ENCODE data around the gene RAB3IL1.

RAB3IL1 gene

DNA sequence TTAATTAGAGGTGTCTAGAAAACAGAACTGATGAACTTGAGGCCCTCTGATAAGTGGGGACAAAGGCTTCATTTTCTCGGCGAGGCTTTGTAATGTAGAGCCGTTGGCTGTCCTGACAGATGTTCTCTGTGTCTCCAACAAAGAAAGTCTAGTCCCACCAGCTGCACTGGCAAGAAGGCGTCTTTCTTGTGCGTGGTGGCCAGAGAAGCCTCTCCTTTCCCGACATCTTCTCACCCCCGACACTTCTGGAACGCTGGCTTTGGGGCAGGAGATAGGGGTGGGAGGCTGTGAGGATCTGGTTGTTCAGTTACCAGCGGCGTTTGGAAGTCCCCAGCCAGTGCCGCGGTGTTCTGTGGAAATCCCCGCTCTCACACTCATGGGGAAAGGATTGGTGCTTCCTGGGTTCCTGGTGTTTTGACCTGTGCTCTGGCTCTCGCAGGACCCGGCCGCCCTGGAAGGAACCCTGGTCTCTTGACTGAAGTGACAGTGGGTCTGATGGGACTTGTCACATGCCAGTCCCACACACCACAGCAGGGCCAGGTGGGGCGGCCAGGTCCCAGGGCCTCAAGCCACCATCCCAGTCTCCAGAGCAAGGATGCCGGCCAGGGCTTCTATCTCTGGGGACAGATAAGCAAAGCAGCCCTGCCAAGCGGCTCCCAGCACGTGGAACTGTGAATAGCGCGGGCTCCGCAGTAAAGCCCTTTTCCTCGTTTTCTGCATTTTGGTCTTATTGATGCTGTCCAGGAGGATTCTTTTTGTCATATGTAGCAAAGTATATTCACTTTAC, 66.1 kb downstream of the RAB3IL1 start:
- no peak for DNase-seq
- no peak overlapping the region for H3K4me3 ChIP-seq (ENCODE audit: low read depth, low read length)
- in situ Hi-C loops (cut with HindIII; ENCODE audit: low pct_ligation_motif_present, low sequenced_read_pairs): no loop called here
- TF ChIP-seq, protein P1, sequence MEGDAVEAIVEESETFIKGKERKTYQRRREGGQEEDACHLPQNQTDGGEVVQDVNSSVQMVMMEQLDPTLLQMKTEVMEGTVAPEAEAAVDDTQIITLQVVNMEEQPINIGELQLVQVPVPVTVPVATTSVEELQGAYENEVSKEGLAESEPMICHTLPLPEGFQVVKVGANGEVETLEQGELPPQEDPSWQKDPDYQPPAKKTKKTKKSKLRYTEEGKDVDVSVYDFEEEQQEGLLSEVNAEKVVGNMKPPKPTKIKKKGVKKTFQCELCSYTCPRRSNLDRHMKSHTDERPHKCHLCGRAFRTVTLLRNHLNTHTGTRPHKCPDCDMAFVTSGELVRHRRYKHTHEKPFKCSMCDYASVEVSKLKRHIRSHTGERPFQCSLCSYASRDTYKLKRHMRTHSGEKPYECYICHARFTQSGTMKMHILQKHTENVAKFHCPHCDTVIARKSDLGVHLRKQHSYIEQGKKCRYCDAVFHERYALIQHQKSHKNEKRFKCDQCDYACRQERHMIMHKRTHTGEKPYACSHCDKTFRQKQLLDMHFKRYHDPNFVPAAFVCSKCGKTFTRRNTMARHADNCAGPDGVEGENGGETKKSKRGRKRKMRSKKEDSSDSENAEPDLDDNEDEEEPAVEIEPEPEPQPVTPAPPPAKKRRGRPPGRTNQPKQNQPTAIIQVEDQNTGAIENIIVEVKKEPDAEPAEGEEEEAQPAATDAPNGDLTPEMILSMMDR (IDR thresholded peaks at IDR 0.05; ENCODE audit: low read depth, low read length, missing control alignments): no peak
- no peaks in the 10 kb centered on the region for H3K27me3 ChIP-seq (replicated peaks)
- H3K27ac ChIP-seq: no peak overlapping the region
- peaks cover 82% of the 10 kb centered on the region for H3K36me3 ChIP-seq (replicated peaks)

DNA sequence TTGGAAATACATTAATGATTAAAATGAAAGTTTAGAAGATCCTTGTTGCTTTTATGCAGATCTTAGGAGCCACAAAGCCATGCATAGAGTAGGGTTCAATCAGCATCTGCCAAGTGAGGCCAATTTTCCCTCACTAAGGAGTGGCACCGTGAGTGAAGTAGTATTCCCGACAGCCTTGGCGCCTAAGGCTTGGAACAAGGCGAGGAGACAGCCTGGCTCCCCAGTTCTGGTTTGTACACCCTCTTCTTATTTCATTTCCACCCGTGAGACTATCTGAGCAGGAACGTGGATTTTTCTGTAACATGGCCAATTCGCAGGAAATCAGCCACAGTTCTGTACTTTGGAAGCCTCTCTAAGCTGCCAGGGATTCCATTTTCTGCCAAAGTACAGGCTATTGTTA, 66.7 kb downstream of the RAB3IL1 start:
- in situ Hi-C loops (cut with HindIII; ENCODE audit: low pct_ligation_motif_present, low sequenced_read_pairs): no loop called here
- DNase-seq: no peak
- peaks cover 80% of the 10 kb centered on the region for H3K36me3 ChIP-seq (replicated peaks)
- no peak overlapping the region for H3K27ac ChIP-seq
- TF ChIP-seq, protein P1 (IDR thresholded peaks at IDR 0.05; ENCODE audit: low read depth, low read length, missing control alignments): no peak
- no peak overlapping the region for H3K4me3 ChIP-seq (ENCODE audit: low read depth, low read length)
- H3K27me3 ChIP-seq (replicated peaks): no peaks in the 10 kb centered on the region

DNA sequence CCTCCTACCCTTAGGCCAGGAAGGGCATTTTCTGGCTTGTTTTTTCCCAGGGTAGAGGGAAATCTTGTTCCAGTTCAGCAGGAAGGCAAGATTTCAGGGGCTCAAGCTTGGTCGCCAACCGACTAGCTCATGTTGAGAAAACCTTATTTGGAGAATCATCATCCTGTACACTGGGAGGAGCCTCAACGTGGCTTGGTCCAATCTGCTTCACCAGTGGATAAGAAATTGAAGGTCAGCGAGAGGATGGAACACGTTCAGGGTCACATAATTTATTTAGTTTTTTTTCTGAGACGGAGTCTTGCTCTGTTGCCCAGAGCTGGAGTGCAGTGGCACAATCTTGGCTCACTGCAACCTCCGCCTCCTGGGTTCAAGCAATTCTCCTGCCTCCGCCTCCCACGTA, 68.7 kb downstream of the RAB3IL1 start:
- Histone ChIP-seq H3K27me3 (replicated peaks) (no peaks in the 10 kb centered on the region), H3K36me3 (replicated peaks) (peaks cover 75% of the 10 kb centered on the region), H3K4me3 (ENCODE audit: low read depth, low read length) (no peak overlapping the region), H3K27ac (no peak overlapping the region)
- TF ChIP-seq, protein P1 (IDR thresholded peaks at IDR 0.05; ENCODE audit: low read depth, low read length, missing control alignments): no peak
- in situ Hi-C loops (cut with HindIII; ENCODE audit: low pct_ligation_motif_present, low sequenced_read_pairs): no loop called here
- no peak for DNase-seq

DNA sequence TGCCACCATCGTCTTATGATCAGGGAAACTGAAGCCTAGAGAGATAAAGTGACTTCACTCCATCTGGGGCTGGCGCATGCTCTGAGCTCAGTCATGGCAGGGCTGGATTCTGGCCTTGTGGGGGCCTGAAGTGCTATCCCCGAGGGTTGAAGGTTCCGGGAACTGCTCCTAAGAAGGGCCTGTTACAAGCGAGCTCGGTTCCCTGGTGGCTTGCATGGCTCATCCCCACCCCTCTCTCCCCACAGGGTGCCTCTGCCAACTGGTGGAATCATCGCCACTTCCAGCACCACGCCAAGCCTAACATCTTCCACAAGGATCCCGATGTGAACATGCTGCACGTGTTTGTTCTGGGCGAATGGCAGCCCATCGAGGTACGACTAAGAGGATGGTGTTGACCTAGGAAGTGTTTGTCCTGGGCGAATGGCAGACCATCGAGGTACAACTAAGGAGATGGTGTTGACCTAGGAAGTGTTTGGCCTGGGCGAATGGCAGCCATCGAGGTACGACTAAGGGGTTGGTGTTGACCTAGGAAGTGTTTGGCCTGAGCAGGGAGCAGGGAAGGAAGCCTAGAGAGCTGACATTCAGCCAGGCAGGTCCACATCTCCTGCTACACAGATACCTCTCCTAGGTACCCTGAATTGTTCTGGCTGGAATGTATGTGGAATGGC, 69.3 kb downstream of the RAB3IL1 start:
- Histone ChIP-seq H3K27me3 (replicated peaks) (no peaks in the 10 kb centered on the region), H3K27ac (no peak overlapping the region), H3K36me3 (replicated peaks) (peaks cover 77% of the 10 kb centered on the region), H3K4me3 (ENCODE audit: low read depth, low read length) (no peak overlapping the region)
- TF ChIP-seq, protein P1 (IDR thresholded peaks at IDR 0.05; ENCODE audit: low read depth, low read length, missing control alignments): no peak
- no peak for DNase-seq
- in situ Hi-C loops (cut with HindIII; ENCODE audit: low pct_ligation_motif_present, low sequenced_read_pairs): no loop called here
